Measurements from ENCODE around the gene RPL18.

RPL18 gene

DNA sequence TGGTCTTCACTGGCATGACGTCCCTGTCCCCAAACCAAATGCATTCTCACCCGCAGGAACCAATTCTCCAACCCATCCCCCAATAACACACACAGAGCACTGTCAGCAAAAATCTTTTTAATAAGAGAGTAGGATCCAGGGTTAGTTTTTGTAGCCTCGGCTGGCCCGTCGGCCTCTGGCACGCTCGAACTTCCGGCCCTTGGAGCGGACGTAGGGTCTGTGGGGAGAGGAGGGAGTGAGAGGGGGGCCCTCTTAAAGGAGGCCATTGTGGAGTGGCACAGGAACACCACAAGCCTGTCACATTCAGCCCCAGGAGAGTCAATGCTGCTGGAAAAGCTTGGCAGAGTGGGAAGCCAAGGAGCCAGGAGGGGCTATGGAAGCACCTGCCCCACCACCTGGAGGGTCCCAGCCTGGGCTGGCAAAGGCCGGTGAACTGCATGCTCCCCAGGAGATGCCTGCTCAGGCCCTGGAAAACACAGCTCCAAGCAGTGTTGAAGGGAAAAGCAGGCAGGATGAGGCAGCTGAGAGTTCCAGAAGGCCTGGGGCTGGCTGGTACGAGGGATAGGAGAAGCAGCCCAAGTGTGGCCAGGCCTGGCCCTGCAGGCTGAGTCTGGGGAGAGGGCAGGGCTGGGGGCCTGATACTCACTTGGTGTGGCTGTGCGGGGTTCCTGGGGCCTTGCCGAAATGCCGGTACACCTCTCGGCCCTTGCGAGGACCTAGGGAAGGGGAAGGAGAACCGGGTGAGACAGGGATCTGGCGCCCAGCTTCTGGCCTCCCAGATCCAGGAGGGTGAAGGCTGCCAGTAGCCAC lies 3.5 kb downstream of the RPL18 start:
- DNase-seq (ENCODE audit: low spot score), result no peak
- in situ Hi-C loops (cut with MboI; ENCODE audit: low pct_unique_long_range_greater_than_20kb, low sequenced_read_pairs, unreplicated experiment), result no loop called here
- no peak for TF ChIP-seq CTCF (IDR thresholded peaks at IDR 0.05; ENCODE audit: extremely low read depth, insufficient read depth, missing control alignments)

- no peak for DNase-seq (ENCODE audit: low spot score)
- in situ Hi-C loops (cut with MboI; ENCODE audit: low pct_unique_long_range_greater_than_20kb, low sequenced_read_pairs, unreplicated experiment), result no loop called here
- TF ChIP-seq CTCF (IDR thresholded peaks at IDR 0.05; ENCODE audit: extremely low read depth, insufficient read depth, missing control alignments), result no peak
These were observed 4.3 kb downstream of the RPL18 start, which contains the start of gene FAM83E for GRCh38 chr19:48614436-48615230. FAM83E (minus strand) TSS chr19:48615076; CDS start chr19:48613372, 1,704 bp downstream.

GRCh38 chr19:48613852-48614435 lies 5.0 kb downstream of the RPL18 start:
- DNase-seq (ENCODE audit: low spot score), result no peak
- in situ Hi-C loops (cut with MboI; ENCODE audit: low pct_unique_long_range_greater_than_20kb, low sequenced_read_pairs, unreplicated experiment), result no loop called here
- no peak for TF ChIP-seq CTCF (IDR thresholded peaks at IDR 0.05; ENCODE audit: extremely low read depth, insufficient read depth, missing control alignments)

DNA sequence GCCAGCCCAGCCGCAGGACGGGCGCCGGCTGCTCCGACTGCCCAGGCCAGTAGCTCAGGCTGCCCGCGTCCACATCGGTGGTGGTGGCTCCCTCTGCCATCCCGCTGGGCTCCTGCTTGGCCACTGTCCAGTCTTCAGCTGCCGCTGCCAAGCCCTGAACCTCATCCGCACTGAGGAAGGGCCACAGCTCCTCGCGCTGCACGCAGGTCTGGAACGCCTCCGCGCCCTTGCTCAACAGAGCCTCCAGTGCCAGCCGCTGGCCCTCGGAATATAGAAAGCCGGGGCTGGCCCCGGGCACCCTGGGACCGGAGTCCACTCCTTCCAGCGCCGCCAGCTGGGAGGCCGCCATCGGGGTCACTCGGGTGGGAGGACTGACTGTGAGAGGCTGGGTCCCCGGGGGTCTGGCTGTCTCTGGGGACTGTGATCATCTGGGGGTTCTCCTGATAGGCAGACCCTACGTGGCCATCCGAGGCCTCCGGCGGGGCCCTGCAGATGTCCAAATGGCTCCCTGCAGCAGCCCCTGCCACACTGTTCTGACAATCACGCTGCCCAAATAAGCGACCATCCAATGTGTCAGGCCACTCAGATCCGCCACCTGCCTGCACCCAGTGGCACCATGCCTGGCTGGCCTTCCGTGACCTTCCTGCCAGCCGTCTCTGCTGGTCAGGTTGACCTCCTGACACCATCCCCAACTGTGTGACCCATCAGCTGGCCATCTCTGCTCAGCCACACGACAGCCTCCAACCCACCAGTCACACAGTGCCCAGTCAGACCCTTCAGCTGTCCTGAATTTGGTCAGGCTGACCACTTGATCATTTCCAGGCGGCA lies 5.7 kb downstream of the RPL18 start:
- no peak for DNase-seq (ENCODE audit: low spot score)
- TF ChIP-seq CTCF (IDR thresholded peaks at IDR 0.05; ENCODE audit: extremely low read depth, insufficient read depth, missing control alignments), result no peak
- in situ Hi-C loops (cut with MboI; ENCODE audit: low pct_unique_long_range_greater_than_20kb, low sequenced_read_pairs, unreplicated experiment), result no loop called here

DNA sequence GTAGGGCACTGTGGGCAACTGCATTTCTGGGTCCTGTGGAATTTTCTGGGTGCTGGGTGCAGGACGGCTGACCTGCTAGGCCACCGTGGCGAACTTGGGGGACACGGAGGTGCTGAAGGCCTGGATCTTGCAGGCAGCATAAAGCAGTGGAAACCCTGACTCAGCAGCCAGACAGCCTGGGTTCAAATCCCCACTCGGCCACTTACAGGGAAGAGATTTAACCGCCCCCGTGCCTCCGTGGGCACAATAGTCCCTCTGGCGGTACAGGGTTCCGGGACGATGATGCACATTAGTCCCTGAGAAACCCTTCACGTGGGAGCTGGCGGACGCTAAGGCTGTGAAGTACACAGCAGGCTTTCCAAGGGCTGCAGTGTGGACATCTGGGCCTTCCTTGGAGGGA lies 7.1 kb downstream of the RPL18 start:
- DNase-seq (ENCODE audit: low spot score), result no peak
- no peak for TF ChIP-seq CTCF (IDR thresholded peaks at IDR 0.05; ENCODE audit: extremely low read depth, insufficient read depth, missing control alignments)
- in situ Hi-C loops (cut with MboI; ENCODE audit: low pct_unique_long_range_greater_than_20kb, low sequenced_read_pairs, unreplicated experiment), result no loop called here

All from GM13977 (cell line).